ENCODE measurements around the gene TEX35. TPM values are rescaled to one million over a fixed set of nuclear protein-coding genes. Genes with fewer than 3 reads are reported as not detected.
"Not testable (repeated sequence)": the region's sequence is repeated elsewhere in the genome, so short reads cannot be mapped to it uniquely, and the experiment has no call there.

TEX35 gene
- total RNA-seq, 1 donor from 2014 or later: not detected

DNA sequence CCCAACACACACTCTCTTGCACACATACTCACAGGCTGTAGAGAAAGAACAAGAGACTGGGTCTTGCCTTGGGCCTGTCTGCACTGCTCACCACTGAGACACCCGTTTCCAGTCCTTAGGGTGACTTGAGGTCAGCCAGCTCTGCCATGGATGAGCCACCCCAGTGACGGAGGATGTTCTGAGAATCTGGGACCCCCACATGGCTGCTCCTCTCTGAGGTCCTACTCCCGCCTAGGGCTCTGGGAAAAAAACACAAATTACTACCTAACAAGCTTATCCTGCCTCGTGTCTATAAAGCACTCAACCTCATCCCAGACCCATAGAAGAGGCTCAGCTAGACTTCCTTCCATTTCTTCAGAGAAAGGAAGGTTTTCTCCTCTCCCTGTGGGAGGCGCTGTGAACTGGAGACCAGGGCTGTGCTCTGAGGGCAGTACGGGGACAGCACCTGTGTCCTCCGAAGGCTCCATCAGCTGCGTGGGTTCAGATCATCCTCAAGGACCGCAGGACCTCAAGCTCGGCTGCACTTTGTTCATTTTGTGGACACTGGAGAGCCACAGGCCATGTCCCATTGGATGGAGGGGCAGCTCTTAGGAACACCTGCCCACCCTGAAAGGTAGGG is 11.9 kb upstream of the TEX35 start:
- TF ChIP-seq, protein P1, sequence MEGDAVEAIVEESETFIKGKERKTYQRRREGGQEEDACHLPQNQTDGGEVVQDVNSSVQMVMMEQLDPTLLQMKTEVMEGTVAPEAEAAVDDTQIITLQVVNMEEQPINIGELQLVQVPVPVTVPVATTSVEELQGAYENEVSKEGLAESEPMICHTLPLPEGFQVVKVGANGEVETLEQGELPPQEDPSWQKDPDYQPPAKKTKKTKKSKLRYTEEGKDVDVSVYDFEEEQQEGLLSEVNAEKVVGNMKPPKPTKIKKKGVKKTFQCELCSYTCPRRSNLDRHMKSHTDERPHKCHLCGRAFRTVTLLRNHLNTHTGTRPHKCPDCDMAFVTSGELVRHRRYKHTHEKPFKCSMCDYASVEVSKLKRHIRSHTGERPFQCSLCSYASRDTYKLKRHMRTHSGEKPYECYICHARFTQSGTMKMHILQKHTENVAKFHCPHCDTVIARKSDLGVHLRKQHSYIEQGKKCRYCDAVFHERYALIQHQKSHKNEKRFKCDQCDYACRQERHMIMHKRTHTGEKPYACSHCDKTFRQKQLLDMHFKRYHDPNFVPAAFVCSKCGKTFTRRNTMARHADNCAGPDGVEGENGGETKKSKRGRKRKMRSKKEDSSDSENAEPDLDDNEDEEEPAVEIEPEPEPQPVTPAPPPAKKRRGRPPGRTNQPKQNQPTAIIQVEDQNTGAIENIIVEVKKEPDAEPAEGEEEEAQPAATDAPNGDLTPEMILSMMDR (IDR thresholded peaks at IDR 0.05; ENCODE audit: unreplicated experiment): no peak
- Mint-ChIP-seq H3K36me3 (ENCODE audit: insufficient read depth) (no peaks in the 10 kb centered on the region), H3K27me3 (peaks cover 8% of the 10 kb centered on the region), H3K27ac (no peak overlapping the region), H3K4me3 (ENCODE audit: low read depth) (no peak overlapping the region), H3K9me3 (ENCODE audit: low read depth) (no peaks in the 10 kb centered on the region), H3K4me1 (ENCODE audit: low read depth) (no peaks in the 10 kb centered on the region)
- no peak for DNase-seq (ENCODE audit: low spot score, unreplicated experiment)

DNA sequence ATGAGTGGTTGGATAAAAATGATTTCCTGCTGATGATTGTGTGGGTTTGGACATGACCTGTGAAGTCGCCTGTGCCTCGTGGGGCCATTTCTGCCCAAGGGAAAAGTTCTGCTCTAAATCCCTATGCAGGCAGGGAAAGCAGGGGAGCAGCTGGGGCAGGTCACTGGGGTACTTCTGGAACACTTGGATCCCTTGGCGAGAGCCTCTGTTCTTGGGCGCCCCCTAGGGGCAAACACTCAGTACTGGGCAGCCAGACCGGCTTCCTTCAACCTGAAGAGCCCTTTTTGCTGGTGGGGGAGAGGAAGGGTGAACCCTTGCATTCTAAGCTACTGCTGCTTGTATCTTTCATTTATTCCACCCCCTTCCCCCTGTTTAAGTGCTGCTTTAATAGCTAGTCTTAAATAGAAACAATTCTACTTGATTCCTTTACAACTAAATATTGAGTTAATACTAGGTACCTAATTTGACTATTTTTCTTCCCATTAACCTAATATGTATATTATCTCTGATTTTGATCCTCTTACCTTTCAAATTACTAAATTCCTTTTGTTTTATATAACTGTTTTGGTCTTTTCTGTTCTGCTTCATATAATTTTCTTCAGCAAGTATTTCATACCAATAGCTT is 11.1 kb upstream of the TEX35 start:
- Mint-ChIP-seq H3K4me1 (ENCODE audit: low read depth) (peaks cover 6% of the 10 kb centered on the region), H3K36me3 (ENCODE audit: insufficient read depth) (no peaks in the 10 kb centered on the region), H3K4me3 (ENCODE audit: low read depth) (no peak overlapping the region), H3K27me3 (peaks cover 11% of the 10 kb centered on the region), H3K9me3 (ENCODE audit: low read depth) (no peaks in the 10 kb centered on the region), H3K27ac (no peak overlapping the region)
- TF ChIP-seq, protein P1 (IDR thresholded peaks at IDR 0.05; ENCODE audit: unreplicated experiment): peak; percentile 88
- DNase-seq (ENCODE audit: low spot score, unreplicated experiment): peak; percentile 73

DNA sequence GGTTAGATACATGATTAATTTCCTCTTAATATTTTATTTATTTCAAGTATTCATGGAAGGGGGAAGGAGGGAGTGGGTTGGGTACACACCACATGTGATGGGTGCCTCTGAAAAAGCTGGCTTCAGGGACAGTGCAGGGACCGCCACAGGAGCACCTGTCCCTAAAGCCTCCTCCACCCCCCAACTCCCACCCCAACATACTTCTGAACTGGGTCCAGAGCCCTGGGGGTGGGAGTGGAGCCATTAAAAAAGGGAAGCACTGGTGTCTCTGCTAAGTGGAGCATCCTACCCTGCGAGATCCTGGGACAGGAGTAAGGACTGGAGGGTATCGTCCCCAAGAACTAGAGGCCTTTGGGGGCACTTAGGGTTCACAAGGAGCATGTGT is 10.6 kb upstream of the TEX35 start:
- Mint-ChIP-seq H3K4me1 (ENCODE audit: low read depth) (peaks cover 8% of the 10 kb centered on the region), H3K4me3 (ENCODE audit: low read depth) (no peak overlapping the region), H3K9me3 (ENCODE audit: low read depth) (no peaks in the 10 kb centered on the region), H3K36me3 (ENCODE audit: insufficient read depth) (no peaks in the 10 kb centered on the region), H3K27ac (no peak overlapping the region), H3K27me3 (peaks cover 9% of the 10 kb centered on the region)
- DNase-seq (ENCODE audit: low spot score, unreplicated experiment): no peak
- TF ChIP-seq, protein P1 (IDR thresholded peaks at IDR 0.05; ENCODE audit: unreplicated experiment): no peak

DNA sequence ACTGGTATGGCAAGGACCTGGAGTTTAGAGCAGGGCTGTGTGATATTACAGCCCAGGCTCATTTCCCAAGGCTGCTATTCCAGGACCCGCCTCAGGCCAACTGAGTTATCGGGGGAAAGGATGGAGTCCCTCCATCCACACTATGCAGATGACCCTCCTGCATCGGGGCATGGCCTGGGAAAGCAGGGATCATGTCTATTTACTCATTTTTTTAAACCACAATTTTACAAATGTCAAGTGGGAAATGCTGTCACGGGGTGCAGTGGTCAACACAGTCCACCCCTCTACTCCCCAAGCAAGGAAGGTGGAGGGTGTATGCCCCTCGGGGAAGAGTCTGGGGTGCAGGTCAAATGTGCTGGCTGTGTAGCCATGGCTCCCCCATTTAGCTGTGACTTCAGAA is 10.1 kb upstream of the TEX35 start:
- no peak for DNase-seq (ENCODE audit: low spot score, unreplicated experiment)
- Mint-ChIP-seq H3K9me3 (ENCODE audit: low read depth) (no peaks in the 10 kb centered on the region), H3K27me3 (peaks cover 6% of the 10 kb centered on the region), H3K36me3 (ENCODE audit: insufficient read depth) (no peaks in the 10 kb centered on the region), H3K4me1 (ENCODE audit: low read depth) (peaks cover 8% of the 10 kb centered on the region), H3K27ac (no peak overlapping the region), H3K4me3 (ENCODE audit: low read depth) (no peak overlapping the region)
- TF ChIP-seq, protein P1 (IDR thresholded peaks at IDR 0.05; ENCODE audit: unreplicated experiment): no peak

DNA sequence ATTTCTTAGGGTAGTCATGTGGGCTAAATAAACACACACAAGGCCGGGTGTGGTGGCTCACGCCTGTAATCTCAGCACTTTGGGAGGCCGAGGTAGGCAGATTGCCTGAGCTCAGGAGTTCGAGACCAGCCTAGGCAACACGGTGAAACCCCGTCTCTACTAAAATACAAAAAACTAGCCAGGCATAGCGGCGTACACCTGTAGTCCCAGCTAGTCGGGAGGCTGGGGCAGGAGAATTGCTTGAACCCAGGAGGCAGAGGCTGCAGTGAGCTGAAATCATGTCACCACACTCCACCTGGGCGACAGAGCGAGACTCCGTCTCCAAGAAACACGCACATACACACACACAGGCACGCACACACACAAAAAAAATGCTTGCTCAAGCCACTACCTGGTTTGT is 9.6 kb upstream of the TEX35 start:
- H3K27ac Mint-ChIP-seq; H3K9me3 Mint-ChIP-seq (ENCODE audit: low read depth); H3K4me3 Mint-ChIP-seq (ENCODE audit: low read depth); H3K36me3 Mint-ChIP-seq (ENCODE audit: insufficient read depth); H3K4me1 Mint-ChIP-seq (ENCODE audit: low read depth); H3K27me3 Mint-ChIP-seq; DNase-seq (ENCODE audit: low spot score, unreplicated experiment): not testable (repeated sequence)

DNA sequence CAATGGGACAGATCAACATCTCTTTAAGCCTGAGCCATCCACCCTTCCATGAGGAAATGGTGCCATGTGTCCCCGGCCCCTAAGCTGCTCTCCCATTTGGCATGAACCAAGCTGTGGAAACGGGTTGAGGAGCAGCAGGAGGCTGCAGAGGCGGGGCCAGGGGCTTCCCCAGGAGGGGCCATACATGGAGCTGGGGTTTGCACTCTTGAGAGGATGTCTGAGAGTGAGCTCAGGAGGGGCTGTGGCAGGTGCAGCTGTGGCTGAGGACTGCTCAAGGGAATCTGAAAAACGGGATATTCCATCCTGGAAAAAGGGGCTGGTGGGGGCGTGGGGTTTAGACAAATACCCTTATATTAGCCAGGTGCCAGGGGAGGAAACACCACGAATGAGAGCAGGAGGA is 9.1 kb upstream of the TEX35 start:
- H3K27ac Mint-ChIP-seq: no peak overlapping the region
- no peaks in the 10 kb centered on the region for H3K36me3 Mint-ChIP-seq (ENCODE audit: insufficient read depth)
- H3K4me3 Mint-ChIP-seq (ENCODE audit: low read depth): no peak overlapping the region
- peaks cover 6% of the 10 kb centered on the region for H3K27me3 Mint-ChIP-seq
- TF ChIP-seq, protein P1 (IDR thresholded peaks at IDR 0.05; ENCODE audit: unreplicated experiment): no peak
- DNase-seq (ENCODE audit: low spot score, unreplicated experiment): no peak
- H3K4me1 Mint-ChIP-seq (ENCODE audit: low read depth): peaks cover 8% of the 10 kb centered on the region
- H3K9me3 Mint-ChIP-seq (ENCODE audit: low read depth): no peaks in the 10 kb centered on the region

Data from progenitor cell of endocrine pancreas (in vitro differentiated cells).